BLaER1 (cell line): Measurements from ENCODE around the gene RTBDN.
A peak's percentile ranks its signal among the peaks of the same experiment; 100 is the strongest.

Source experiments
- H3K27ac ChIP-seq: shearing (Covaris generic); formaldehyde crosslinking; 2 replicates; pipeline ENCODE4 v1.8.1; 2022
- H3K27me3 ChIP-seq: shearing (Covaris generic); formaldehyde crosslinking; 2 replicates; pipeline ENCODE4 v1.8.1; 2022
- H3K36me3 ChIP-seq: shearing (Covaris generic); formaldehyde crosslinking; 2 replicates; pipeline ENCODE4 v1.8.1; 2022
- H3K4me1 ChIP-seq: shearing (Covaris generic); formaldehyde crosslinking; 2 replicates; pipeline ENCODE4 v1.8.1; 2022
- H3K4me2 ChIP-seq: shearing (Covaris generic); formaldehyde crosslinking; 2 replicates; pipeline ENCODE4 v1.8.1; 2022
- H3K4me3 ChIP-seq: shearing (Covaris generic); formaldehyde crosslinking; 2 replicates; pipeline ENCODE4 v1.8.1; 2022
- H3K9ac ChIP-seq: shearing (Covaris generic); formaldehyde crosslinking; 2 replicates; pipeline ENCODE4 v1.8.1; 2022
- H3K9me3 ChIP-seq: shearing (Covaris generic); formaldehyde crosslinking; 2 replicates; pipeline ENCODE4 v1.8.1; 2022
- H4K20me1 ChIP-seq: shearing (Covaris generic); formaldehyde crosslinking; 2 replicates; pipeline ENCODE4 v1.8.1; 2022
- Cebpa-rat ChIP-seq: shearing (Covaris generic); IDR thresholded peaks from 2 replicates; pipeline ENCODE4 v1.8.1; 2022

The RTBDN gene

GRCh38 chr19:12783849-12784393 is 50.5 kb downstream of the RTBDN start:
- H4K20me1 ChIP-seq, result no peaks in the 10 kb centered on the region
- no peak for TF ChIP-seq Cebpa-rat
- peak overlapping the region; percentile 73 for H3K4me3 ChIP-seq
- H3K27ac ChIP-seq, result peak overlapping the region; percentile 95
- peaks cover 90% of the 10 kb centered on the region for H3K4me1 ChIP-seq
- peak overlapping the region; percentile 98 for H3K4me2 ChIP-seq
- H3K9ac ChIP-seq, result peak overlapping the region; percentile 85
- no peaks in the 10 kb centered on the region for H3K9me3 ChIP-seq
- no peaks in the 10 kb centered on the region for H3K36me3 ChIP-seq
- H3K27me3 ChIP-seq, result no peaks in the 10 kb centered on the region

- H3K36me3 ChIP-seq, result no peaks in the 10 kb centered on the region
These were observed 51.0 kb downstream of the RTBDN start for GRCh38 chr19:12783291-12783848.

GRCh38 chr19:12782424-12783290 is 51.7 kb downstream of the RTBDN start:
- peak overlapping the region; percentile 87 for H3K9ac ChIP-seq
- no peaks in the 10 kb centered on the region for H4K20me1 ChIP-seq
- peaks cover 89% of the 10 kb centered on the region for H3K4me1 ChIP-seq
- peak overlapping the region; percentile 98 for H3K4me2 ChIP-seq
- no peaks in the 10 kb centered on the region for H3K9me3 ChIP-seq
- H3K4me3 ChIP-seq, result peak overlapping the region; percentile 73
- peak overlapping the region; percentile 95 for H3K27ac ChIP-seq
- no peak for TF ChIP-seq Cebpa-rat
- no peaks in the 10 kb centered on the region for H3K27me3 ChIP-seq
- H3K36me3 ChIP-seq, result no peaks in the 10 kb centered on the region

More at GRCh38 chr19:12783291-12783848, 51.0 kb downstream of the RTBDN start:
- H3K27ac ChIP-seq, result peak overlapping the region; percentile 95
- no peaks in the 10 kb centered on the region for H3K9me3 ChIP-seq
- H3K4me2 ChIP-seq, result peak overlapping the region; percentile 98
- peak overlapping the region; percentile 87 for H3K9ac ChIP-seq
- no peaks in the 10 kb centered on the region for H3K27me3 ChIP-seq
- TF ChIP-seq Cebpa-rat, result no peak
- H3K4me1 ChIP-seq, result peaks cover 90% of the 10 kb centered on the region
- no peaks in the 10 kb centered on the region for H4K20me1 ChIP-seq
- peak overlapping the region; percentile 73 for H3K4me3 ChIP-seq

- Histone ChIP-seq H3K4me1 (peaks cover 89% of the 10 kb centered on the region), H3K9me3 (no peaks in the 10 kb centered on the region), H3K4me2 (peak overlapping the region; percentile 98), H3K36me3 (no peaks in the 10 kb centered on the region), H3K27me3 (no peaks in the 10 kb centered on the region), H4K20me1 (no peaks in the 10 kb centered on the region), H3K27ac (peak overlapping the region; percentile 95), H3K4me3 (peak overlapping the region; percentile 73), H3K9ac (peak overlapping the region; percentile 87)
- TF ChIP-seq Cebpa-rat, result no peak
These were observed 52.3 kb downstream of the RTBDN start for GRCh38 chr19:12782174-12782423.

GRCh38 chr19:12779162-12779993 is 55.0 kb downstream of the RTBDN start:
- Histone ChIP-seq H3K27me3 (no peaks in the 10 kb centered on the region), H3K4me3 (0 out of 2 replicates have a peak overlapping the region, but pooled peaks have one; percentile 68), H3K4me1 (peaks cover 73% of the 10 kb centered on the region), H3K4me2 (peak overlapping the region; percentile 99), H3K27ac (peak overlapping the region; percentile 83), H3K9ac (peak overlapping the region; percentile 76; the same call in 1 of the 2 replicates), H3K9me3 (no peaks in the 10 kb centered on the region), H3K36me3 (no peaks in the 10 kb centered on the region), H4K20me1 (no peaks in the 10 kb centered on the region)
- no peak for TF ChIP-seq Cebpa-rat

- H3K36me3 ChIP-seq, result no peaks in the 10 kb centered on the region
- peak overlapping the region; percentile 76; the same call in 1 of the 2 replicates for H3K9ac ChIP-seq
- peaks cover 71% of the 10 kb centered on the region for H3K4me1 ChIP-seq
- H3K27me3 ChIP-seq, result no peaks in the 10 kb centered on the region
- H3K4me2 ChIP-seq, result peak overlapping the region; percentile 99
- peak overlapping the region; percentile 83 for H3K27ac ChIP-seq
- H4K20me1 ChIP-seq, result no peaks in the 10 kb centered on the region
- 0 out of 2 replicates have a peak overlapping the region, but pooled peaks have one; percentile 68 for H3K4me3 ChIP-seq
- no peak for TF ChIP-seq Cebpa-rat
- no peaks in the 10 kb centered on the region for H3K9me3 ChIP-seq
These were observed 55.5 kb downstream of the RTBDN start for GRCh38 chr19:12778905-12779161.

- peak overlapping the region; percentile 99 for H3K4me2 ChIP-seq
- H3K9ac ChIP-seq, result peak overlapping the region; percentile 76
- peaks cover 70% of the 10 kb centered on the region for H3K4me1 ChIP-seq
- H3K27ac ChIP-seq, result peak overlapping the region; percentile 83
- peak overlapping the region; percentile 68 for H3K4me3 ChIP-seq
- no peaks in the 10 kb centered on the region for H3K9me3 ChIP-seq
- no peaks in the 10 kb centered on the region for H3K36me3 ChIP-seq
- no peak for TF ChIP-seq Cebpa-rat
- H3K27me3 ChIP-seq, result no peaks in the 10 kb centered on the region
- H4K20me1 ChIP-seq, result no peaks in the 10 kb centered on the region
These were observed 56.1 kb downstream of the RTBDN start for GRCh38 chr19:12778017-12778904.

GRCh38 chr19:12777217-12778016 is 57.0 kb downstream of the RTBDN start:
- peak overlapping the region; percentile 83 for H3K27ac ChIP-seq
- peak overlapping the region; percentile 76 for H3K9ac ChIP-seq
- no peaks in the 10 kb centered on the region for H4K20me1 ChIP-seq
- TF ChIP-seq Cebpa-rat, result no peak
- H3K9me3 ChIP-seq, result no peaks in the 10 kb centered on the region
- H3K4me1 ChIP-seq, result peaks cover 63% of the 10 kb centered on the region
- peak overlapping the region; percentile 99 for H3K4me2 ChIP-seq
- H3K4me3 ChIP-seq, result peak overlapping the region; percentile 68
- H3K36me3 ChIP-seq, result no peaks in the 10 kb centered on the region
- no peaks in the 10 kb centered on the region for H3K27me3 ChIP-seq
